Liver (tissue), 9 donors: ENCODE measurements around the gene GRID1. TPM values are rescaled to one million over a fixed set of nuclear protein-coding genes. Genes with fewer than 3 reads are reported as not detected.

Experiments
- DNase-seq: peaks from one replicate; pipeline ENCODE4 v3.0.0-alpha.2; 2017; ENCODE audit warnings: low spot score
- H3K27ac ChIP-seq, 2 donors: one replicate each; pipeline ENCODE4 v1.7.0; 2013; ENCODE audit warnings: inconsistent platforms in 2 of 2, low read length in 2 of 2, control low read depth in 1 of 2, low read depth in 1 of 2, mild to moderate bottlenecking in 1 of 2
- H3K27me3 ChIP-seq, 4 donors: one replicate each; pipeline versions ENCODE4 v1.6.1 to v1.7.0; 2013; ENCODE audit warnings: low read length in 3 of 4, inconsistent platforms in 1 of 4, mild to moderate bottlenecking in 1 of 4, moderate library complexity in 1 of 4; ENCODE audit not compliant: control insufficient read depth in 4 of 4, insufficient read depth in 4 of 4
- H3K36me3 ChIP-seq, 4 donors: one replicate each; pipeline versions ENCODE4 v1.6.1 to v1.7.0; 2013; ENCODE audit warnings: low read length in 3 of 4, mild to moderate bottlenecking in 3 of 4, low read depth in 1 of 4, moderate library complexity in 1 of 4; ENCODE audit not compliant: control insufficient read depth in 4 of 4, insufficient read depth in 3 of 4
- H3K4me1 ChIP-seq, 4 donors: one replicate each; pipeline versions ENCODE4 v1.6.1 to v1.7.0; 2013; ENCODE audit warnings: low read length in 3 of 4, mild to moderate bottlenecking in 3 of 4, moderate library complexity in 1 of 4; ENCODE audit not compliant: control insufficient read depth in 4 of 4, insufficient read depth in 4 of 4
- H3K4me3 ChIP-seq, 3 donors: one replicate each; pipeline versions ENCODE4 v1.6.1 to v1.7.0; 2013; ENCODE audit warnings: low read length in 3 of 3, control low read depth in 1 of 3, low read depth in 1 of 3, mild to moderate bottlenecking in 1 of 3
- H3K9ac ChIP-seq, 2 donors: one replicate each; pipeline ENCODE4 v1.7.0; 2013; ENCODE audit warnings: low read length in 2 of 2, mild to moderate bottlenecking in 2 of 2, moderate library complexity in 2 of 2, control low read depth in 1 of 2, low read depth in 1 of 2
- H3K9me3 ChIP-seq, 4 donors: one replicate each; pipeline versions ENCODE4 v1.6.1 to v1.7.0; 2013; ENCODE audit warnings: low read length in 3 of 4; ENCODE audit not compliant: control insufficient read depth in 4 of 4
- CTCF ChIP-seq: fragments of 150-350 bp; IDR thresholded peaks from 2 replicates; pipeline ENCODE4 v1.5.1; 2017; ENCODE audit warnings: improper control_type of control experiment, low read depth, low read length; ENCODE audit not compliant: missing input control
- EGR1 ChIP-seq, 2 donors: IDR thresholded peaks; 2 replicates each; pipeline ENCODE4 v1.6.1; 2016 to 2018; ENCODE audit warnings: antibody characterized with exemption in 2 of 2, low read depth in 2 of 2
- FOXA1 ChIP-seq: IDR thresholded peaks from 2 replicates; pipeline ENCODE4 v1.6.1; 2016; ENCODE audit warnings: antibody characterized with exemption
- FOXA2 ChIP-seq: IDR thresholded peaks from 2 replicates; pipeline ENCODE4 v1.6.1; 2016; ENCODE audit warnings: antibody characterized with exemption
- GABPA ChIP-seq, 2 donors: IDR thresholded peaks in 1 of 2; conservative IDR thresholded peaks in 1 of 2; 2 replicates each; pipeline ENCODE4 v1.6.1; 2016; ENCODE audit warnings: antibody characterized with exemption in 2 of 2, mild to moderate bottlenecking in 1 of 2, moderate library complexity in 1 of 2
- HNF4G ChIP-seq: IDR thresholded peaks from 2 replicates; pipeline ENCODE4 v1.6.1; 2016; ENCODE audit warnings: antibody characterized with exemption
- JUND ChIP-seq, 2 donors: IDR thresholded peaks; 2 replicates each; pipeline ENCODE4 v1.6.1; 2016; ENCODE audit warnings: antibody characterized with exemption in 2 of 2
- MAX ChIP-seq: IDR thresholded peaks from 2 replicates; pipeline ENCODE4 v1.6.1; 2016; ENCODE audit warnings: antibody characterized with exemption
- NR2F2 ChIP-seq: IDR thresholded peaks from 2 replicates; pipeline ENCODE4 v1.6.1; 2016; ENCODE audit warnings: antibody characterized with exemption
- RAD21 ChIP-seq, 2 donors: IDR thresholded peaks; 2 replicates each; pipeline ENCODE4 v1.6.1; 2016; ENCODE audit warnings: antibody characterized with exemption in 2 of 2, mild to moderate bottlenecking in 2 of 2
- REST ChIP-seq: IDR thresholded peaks from 2 replicates; pipeline ENCODE4 v1.6.1; 2016; ENCODE audit warnings: antibody characterized with exemption, mild to moderate bottlenecking
- RXRA ChIP-seq, 2 donors: IDR thresholded peaks; 2 replicates each; pipeline ENCODE4 v1.6.1; 2017 to 2018; ENCODE audit warnings: antibody characterized with exemption in 2 of 2, mild to moderate bottlenecking in 1 of 2
- SP1 ChIP-seq: IDR thresholded peaks from 2 replicates; pipeline ENCODE4 v1.6.1; 2018; ENCODE audit warnings: antibody characterized with exemption, mild to moderate bottlenecking
- TAF1 ChIP-seq: conservative IDR thresholded peaks from 2 replicates; pipeline ENCODE4 v1.6.1; 2016; ENCODE audit warnings: antibody characterized with exemption, mild to moderate bottlenecking
- YY1 ChIP-seq: IDR thresholded peaks from 2 replicates; pipeline ENCODE4 v1.6.1; 2016; ENCODE audit warnings: antibody characterized with exemption, mild to moderate bottlenecking
- ZBTB33 ChIP-seq: IDR thresholded peaks from 2 replicates; pipeline ENCODE4 v1.6.1; 2016; ENCODE audit warnings: antibody characterized with exemption
- WGBS: extraction: QIAGEN DNeasy Blood & Tissue Kit; methylation state at CpG from one replicate; pipeline ENCODE4 v1.1.7; 2013; 5-methylcytosine and 5-hydroxymethylcytosine counted together
- polyA plus RNA-seq, 2 donors: library from polyadenylated mRNA; stranded (reverse) in 1 of 2; unstranded in 1 of 2; fragments of 200-250 nt in 1 of 2; fragments of >200 nt in 1 of 2; fragmentation: Nextera tagmentation in 1 of 2; extraction: Ambion mirVana in 1 of 2; gene quantifications; one replicate each; pipeline versions ENCODE4 v1.2.1 to v1.2.3, GENCODE V29; 2013 to 2015
- total RNA-seq, 2 donors: library from RNA; depleted of rRNA; stranded (reverse); fragments of >200 nt; gene quantifications; one replicate each; pipeline ENCODE4 v1.2.3, GENCODE V29; 2014
- donor health status: healthy.
- donor health status: healthy.
- donor health status: healthy.
- donor health status: healthy.
- donor health status: healthy.

Gene GRID1
- total and polyA plus RNA-seq, 4 donors, result 0.09 to 0.17 (median 0.14) TPM; not detected in 1

- H3K27me3 ChIP-seq, result no peaks in the 10 kb centered on the region
- no peaks in the 10 kb centered on the region for H3K9me3 ChIP-seq
- no peak overlapping the region for H3K9ac ChIP-seq
- no peak overlapping the region for H3K4me3 ChIP-seq
- H3K4me1 ChIP-seq, result no peaks in the 10 kb centered on the region
- no peaks in the 10 kb centered on the region for H3K36me3 ChIP-seq
- 43% methylated on average over 3 of the region's 3 CpGs for WGBS
- no peak overlapping the region for H3K27ac ChIP-seq
- no peak for DNase-seq
- no peak for TF ChIP-seq REST
- no peak for TF ChIP-seq GABPA (IDR thresholded peaks at IDR 0.05 in 1 of 2, conservative IDR thresholded peaks at IDR 0.05 in 1 of 2)
- no peak for TF ChIP-seq CTCF
- no peak for TF ChIP-seq JUND (IDR thresholded peaks at IDR 0.05)
- TF ChIP-seq HNF4G, result no peak
- no peak for TF ChIP-seq SP1
- TF ChIP-seq ZBTB33, result no peak
- no peak for TF ChIP-seq NR2F2
- TF ChIP-seq YY1, result no peak
- TF ChIP-seq FOXA1, result no peak
- TF ChIP-seq RXRA (IDR thresholded peaks at IDR 0.05), result no peak
Observed at GRCh38 chr10:86043236-86043635, 323.4 kb downstream of the GRID1 start.

GRCh38 chr10:86042161-86042560, 324.4 kb downstream of the GRID1 start:
- H3K27ac ChIP-seq, result no peak overlapping the region
- no peaks in the 10 kb centered on the region for H3K27me3 ChIP-seq
- no peak overlapping the region for H3K4me3 ChIP-seq
- no peak for TF ChIP-seq YY1
- no peak for TF ChIP-seq SP1
- no peak for TF ChIP-seq RAD21 (IDR thresholded peaks at IDR 0.05)
- no peak for TF ChIP-seq FOXA2
- TF ChIP-seq EGR1 (IDR thresholded peaks at IDR 0.05; ENCODE audit: low read depth in 2 of 2), result no peak
- no peak for TF ChIP-seq MAX
- TF ChIP-seq TAF1, result no peak
- H3K9me3 ChIP-seq, result no peaks in the 10 kb centered on the region
- DNase-seq, result no peak
- 82% methylated on average over 2 of the region's 2 CpGs for WGBS
- H3K9ac ChIP-seq, result no peak overlapping the region
- no peaks in the 10 kb centered on the region for H3K4me1 ChIP-seq
- no peaks in the 10 kb centered on the region for H3K36me3 ChIP-seq
